ENCODE results near the gene LENEP.

The LENEP gene

DNA sequence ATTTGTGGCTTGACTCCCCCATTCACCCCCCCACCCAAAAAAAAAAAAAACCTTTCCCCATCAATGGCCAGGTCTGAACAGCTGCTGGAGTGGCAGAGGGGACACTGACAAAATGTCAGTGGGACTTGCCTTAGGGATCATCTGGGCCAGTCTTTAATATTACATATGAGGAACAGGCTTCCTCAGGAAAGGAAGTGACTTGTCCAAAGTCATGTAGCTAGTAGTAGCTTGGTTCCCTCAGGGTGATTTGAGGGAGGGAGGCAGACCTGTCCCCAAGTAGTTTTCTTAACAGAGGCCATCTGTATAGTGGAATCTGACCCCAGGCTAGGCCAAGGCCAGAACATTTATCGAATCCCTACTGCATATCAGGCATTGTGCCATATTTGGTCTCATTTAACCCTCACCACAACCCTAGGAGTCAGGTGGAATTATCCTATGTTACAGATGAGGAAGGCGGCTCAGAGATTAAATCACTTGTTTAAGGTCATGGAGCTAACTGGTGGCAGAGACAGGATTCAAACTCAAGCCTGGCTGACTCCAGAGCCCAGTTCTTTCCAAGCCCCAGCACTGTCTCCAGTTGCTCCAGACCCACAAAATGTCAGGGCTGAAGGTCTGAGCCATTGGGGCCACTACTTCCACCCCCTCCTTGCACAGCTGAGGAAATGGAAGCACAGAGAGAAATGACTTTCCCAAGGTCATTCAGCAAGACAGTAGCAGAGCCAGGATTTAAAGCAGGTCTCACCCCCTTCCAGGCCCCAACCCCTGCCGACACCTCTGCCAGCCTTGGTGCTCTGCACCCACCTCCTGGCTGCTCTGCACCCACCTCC is 19.6 kb downstream of the LENEP start:
- DNase-seq, result no peak

DNA sequence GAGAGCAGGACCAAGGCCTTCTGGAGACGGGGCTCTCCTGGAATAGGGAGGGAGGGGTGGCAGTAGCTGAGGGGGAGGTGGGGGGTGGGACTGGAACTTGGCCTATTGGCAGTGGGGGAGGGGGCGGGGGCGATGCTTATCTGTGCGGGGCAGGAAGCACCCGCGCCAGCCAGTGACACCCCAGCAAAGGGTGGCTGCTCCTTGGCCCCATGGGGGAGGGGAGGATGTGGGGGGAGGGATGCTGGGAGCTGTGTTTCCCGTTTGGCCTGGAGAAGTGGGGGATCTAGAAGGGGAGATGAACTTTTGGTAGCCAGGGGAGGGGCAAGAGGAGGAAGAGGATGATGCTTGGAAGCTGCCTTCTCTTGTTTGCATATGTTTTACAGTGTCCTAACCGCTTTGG is 20.2 kb downstream of the LENEP start:
- no peak for DNase-seq

DNA sequence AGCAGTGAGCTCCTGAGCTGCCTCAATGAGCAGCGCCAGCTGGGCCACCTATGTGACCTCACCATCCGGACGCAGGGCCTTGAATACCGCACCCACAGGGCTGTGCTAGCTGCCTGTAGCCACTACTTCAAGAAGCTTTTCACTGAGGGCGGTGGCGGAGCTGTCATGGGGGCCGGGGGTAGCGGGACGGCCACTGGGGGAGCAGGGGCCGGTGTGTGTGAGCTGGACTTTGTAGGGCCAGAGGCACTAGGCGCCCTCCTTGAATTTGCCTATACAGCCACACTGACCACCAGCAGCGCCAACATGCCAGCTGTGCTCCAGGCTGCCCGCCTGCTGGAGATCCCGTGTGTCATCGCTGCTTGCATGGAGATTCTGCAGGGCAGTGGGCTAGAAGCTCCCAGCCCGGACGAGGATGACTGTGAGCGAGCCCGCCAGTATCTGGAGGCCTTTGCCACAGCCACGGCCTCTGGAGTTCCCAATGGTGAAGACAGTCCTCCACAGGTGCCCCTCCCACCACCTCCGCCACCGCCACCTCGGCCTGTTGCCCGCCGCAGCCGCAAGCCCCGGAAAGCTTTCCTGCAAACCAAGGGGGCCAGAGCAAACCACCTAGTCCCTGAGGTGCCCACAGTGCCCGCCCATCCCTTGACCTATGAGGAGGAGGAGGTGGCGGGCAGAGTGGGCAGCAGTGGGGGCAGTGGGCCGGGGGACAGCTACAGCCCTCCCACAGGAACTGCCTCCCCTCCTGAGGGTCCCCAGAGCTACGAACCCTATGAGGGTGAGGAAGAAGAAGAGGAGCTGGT is 21.5 kb downstream of the LENEP start:
- no peak for DNase-seq

DNA sequence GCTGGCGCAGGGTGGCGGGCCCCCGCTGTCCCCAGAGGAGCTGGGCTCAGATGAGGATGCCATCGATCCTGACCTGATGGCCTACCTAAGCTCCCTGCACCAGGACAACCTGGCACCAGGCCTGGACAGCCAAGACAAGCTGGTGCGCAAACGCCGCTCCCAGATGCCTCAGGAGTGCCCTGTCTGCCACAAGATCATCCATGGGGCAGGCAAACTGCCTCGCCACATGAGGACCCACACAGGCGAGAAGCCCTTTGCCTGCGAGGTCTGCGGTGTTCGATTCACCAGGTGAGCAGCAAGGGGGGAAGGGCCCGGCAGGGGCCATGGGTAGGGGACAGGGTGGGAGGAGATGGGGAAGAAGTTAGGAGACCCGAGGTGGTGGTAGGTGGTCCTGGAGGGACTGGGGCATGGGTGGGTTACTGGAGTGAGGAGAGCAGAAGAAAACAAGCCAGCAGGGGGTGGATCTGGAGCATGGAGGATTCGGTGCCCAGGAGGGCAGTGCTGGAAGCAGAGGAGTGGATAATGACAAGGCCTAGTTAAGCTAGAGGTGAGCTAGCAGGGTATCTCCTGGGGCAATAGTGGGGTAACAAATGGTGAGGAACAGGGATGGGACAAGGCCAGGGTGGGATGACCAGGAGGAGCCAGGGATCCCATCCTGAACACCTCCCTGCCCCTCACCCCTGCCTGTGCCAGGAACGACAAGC is 22.3 kb downstream of the LENEP start:
- DNase-seq, result no peak

DNA sequence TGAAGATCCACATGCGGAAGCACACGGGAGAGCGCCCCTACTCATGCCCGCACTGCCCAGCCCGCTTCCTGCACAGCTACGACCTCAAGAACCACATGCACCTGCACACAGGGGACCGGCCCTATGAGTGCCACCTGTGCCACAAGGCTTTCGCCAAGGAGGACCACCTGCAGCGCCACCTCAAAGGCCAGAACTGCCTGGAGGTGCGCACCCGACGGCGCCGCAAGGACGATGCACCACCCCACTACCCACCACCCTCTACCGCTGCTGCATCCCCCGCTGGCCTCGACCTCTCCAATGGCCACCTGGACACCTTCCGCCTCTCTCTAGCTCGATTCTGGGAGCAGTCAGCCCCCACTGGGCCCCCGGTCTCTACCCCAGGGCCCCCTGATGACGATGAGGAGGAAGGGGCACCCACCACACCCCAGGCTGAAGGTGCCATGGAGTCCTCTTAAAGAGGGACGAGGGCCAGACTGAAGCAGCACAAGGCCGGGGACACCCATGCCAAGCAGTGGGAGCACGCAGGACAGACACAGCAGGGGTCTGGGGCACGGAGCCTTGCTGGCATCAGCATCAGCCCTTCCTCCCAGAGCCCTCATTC is 22.9 kb downstream of the LENEP start:
- DNase-seq, result no peak

DNA sequence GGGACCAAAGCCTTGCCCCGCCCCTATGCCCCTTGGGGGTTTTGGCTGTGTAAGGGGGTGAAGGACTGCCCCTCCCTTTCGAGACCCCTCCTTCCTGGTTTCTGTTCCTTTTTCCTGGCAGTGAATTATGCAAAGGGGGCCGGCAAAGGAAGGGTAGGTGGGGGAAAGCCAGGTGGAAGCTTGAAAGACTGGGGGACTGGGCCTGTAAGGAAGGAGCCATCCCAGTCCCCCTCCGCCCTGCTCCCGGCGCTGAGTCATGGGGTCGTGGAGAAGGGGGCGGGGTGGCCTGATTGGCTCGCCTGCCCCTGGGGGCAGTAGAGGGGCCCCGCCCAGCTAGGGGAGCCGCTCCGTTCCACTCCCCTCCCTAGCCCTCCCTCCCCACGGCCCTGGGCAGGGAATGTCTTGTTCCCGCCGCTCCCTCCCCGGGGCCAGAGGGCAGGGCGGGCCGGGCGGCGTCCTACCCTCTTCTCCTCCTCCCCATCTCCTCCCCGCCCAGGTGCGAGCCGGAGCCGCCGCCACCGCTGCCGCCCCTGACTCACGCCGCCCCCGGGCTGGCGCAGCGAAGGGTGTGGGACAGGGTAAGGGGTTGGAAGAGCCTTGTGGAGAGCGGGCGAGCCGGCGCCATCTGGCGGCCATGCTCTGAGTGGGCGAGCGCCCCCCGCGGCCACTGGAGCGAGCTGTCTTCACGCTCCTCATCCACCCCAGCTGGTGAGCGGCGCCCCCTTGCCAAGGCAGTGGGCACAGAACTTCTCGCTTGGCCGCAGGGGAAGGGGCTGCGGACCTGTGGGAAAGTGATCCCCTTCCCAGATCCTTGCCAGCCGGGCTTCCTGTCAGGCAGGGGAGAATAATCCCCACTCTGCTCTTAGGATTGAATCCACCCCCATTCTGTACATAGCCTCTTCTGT is 23.9 kb downstream of the LENEP start:
- DNase-seq, result peak; percentile 67

DNA sequence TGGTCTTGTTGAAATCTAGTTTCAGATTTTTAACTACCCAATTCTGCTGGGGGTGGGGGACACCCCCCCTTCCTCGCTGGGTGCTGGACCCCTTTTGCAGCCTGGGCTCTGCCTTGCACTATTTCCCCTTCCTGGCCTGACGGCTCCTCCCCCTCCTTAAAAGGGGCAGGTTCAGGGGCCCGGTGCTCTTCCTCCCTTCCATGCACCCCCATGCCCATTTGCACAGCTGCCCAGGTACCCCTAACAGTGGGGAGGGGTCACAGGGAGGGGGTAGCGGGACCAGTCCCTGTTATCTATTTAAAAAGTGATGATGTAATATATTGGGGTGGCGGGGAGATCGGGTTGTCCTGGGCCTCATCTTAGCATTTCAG is 24.5 kb downstream of the LENEP start:
- DNase-seq, result no peak

DNA sequence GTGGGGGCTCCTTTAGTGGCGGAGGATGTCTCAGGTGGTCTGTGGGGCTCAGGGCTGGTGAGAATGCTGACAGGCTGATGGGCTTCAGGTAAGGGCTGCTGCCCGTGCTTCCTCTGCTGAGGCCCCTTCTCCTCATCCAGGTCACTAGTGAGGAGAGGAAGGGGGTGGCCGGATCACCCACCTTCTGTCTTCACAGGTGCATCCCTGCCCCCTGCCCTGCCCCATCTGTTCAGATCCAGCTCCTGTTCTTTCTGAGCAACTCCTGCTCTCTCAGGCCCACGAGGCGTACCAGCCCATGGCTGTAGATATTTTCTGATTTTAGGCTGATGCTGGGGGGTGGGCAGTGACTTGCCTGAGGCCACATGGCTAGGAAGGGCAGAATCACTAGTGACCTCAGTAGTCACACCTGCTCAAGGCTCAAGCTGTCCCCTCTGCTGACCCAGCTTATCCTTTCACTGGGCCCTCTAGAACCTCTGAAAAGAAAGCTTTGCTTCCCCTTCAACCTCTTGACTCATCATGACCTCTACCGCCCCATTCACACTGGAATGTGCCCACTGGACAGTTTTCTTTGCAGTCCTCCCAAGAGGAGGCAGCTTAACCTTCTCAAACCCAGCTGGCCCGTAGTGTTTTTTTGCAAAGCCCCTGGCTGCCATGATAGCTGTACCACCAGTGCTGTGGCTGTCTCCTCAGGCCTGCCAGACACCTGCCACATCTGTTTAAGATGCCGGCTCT is 25.4 kb downstream of the LENEP start:
- DNase-seq, result no peak

DNA sequence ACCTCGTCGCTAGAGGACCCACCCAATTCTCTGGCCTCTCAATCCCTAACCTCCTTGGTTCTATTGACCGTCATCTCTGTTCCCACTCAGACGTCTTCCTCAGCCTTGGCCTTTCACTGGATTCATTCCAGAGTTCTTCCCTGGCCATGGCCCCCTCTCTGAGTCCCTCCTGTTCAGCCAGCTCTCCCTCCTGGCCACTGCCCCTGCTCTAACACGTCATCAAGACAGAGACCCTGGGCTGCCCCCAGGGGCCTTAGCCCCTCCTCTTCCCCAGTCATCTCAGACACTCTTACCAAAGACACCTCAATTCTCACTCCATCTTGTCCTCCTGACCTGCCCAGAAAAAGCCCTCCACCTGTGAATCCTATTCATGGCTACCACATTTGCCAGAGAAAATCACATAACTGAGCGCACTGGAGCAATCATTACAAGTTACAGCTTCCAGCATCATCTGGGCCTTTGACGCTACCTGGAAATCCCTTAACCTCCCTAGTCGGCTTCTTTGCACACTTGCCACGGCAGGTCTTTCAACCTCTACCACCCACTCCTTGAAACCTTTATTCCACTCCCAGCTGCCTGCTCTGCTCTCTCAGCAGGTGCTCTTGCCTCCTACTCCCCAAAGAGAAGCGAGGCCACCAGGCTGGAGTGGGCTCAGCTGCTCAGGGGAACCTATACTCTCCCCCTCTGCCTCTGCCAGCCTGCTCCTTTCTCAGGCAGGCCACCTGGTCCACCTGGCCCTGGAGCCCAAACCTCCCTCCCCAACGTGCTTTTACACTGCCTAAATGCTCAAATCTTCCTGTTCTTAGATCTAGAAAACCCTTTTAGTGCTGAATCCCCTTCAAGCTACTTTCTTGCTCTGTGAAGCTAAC is 26.2 kb downstream of the LENEP start:
- no peak for DNase-seq

DNA sequence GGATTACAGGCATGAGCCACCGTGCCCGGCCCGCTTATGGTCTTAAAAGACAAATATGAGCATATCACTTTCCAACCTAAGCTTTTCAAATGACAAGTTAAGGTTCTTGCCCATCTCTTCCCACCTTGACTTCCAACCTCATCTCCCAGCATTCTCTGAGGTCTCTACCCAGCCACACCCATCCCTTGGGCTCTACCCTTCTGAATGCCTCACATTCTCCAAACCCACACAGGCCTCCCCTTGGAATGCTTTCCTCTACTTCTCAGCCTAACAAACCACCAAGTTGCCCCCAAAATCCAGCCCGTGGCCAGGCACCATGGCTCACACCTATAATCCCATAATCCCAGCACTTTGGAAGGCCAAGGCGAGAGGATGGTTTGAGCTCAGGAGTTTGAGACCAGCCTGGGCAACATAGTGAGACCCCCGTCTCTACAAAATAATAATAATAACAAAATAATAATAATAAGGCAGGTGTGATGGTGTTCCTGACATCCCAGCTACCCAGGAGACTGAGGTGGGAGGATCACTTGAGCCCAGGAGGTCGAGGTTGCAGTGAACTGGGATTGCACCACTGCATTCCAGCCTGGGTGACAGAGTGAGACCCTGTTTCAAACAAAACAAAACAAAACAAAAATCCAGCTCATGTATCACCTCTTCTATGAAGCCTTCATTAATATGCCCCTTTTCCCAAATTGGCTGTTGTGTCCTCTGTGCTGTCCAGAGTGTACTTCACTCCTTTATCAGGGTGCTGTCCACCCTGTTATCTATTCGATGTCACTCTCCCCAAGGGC is 28.9 kb downstream of the LENEP start:
- DNase-seq, result no peak

DNA sequence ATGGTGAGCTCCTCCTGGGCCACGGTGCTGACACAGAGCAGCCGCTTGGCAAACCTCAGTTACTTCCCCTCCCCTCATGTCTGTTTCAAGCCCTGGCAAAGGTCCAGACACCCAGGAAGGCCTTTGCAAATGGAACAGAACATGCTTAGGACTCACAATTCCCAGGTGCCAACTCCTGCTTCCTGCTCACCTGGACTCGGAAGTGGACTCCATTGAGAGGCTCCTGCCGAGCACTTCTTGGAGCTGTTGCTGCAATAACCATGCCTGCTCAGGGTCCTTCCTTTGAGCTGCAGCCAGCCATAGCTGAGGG is 29.5 kb downstream of the LENEP start:
- DNase-seq, result peak; percentile 78

DNA sequence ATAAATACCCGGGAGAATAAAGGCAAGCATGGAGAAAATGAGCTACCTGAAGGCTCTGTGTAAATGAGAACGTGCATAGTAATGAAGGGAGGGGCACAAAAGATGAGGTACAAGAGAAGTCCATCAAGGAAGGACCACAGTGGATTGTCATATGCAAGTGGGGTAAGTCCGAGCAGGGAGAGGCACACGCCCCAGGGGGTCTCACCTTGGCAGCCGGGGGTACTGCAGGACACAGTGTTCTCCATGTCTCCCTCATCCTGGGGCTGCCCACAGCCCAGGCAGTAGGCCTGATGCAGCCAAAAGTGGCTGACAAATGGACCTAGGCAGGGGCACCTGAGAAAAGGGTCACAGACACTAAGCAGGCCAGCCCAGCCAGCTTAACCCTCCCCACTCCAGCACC is 30.2 kb downstream of the LENEP start:
- no peak for DNase-seq

DNA sequence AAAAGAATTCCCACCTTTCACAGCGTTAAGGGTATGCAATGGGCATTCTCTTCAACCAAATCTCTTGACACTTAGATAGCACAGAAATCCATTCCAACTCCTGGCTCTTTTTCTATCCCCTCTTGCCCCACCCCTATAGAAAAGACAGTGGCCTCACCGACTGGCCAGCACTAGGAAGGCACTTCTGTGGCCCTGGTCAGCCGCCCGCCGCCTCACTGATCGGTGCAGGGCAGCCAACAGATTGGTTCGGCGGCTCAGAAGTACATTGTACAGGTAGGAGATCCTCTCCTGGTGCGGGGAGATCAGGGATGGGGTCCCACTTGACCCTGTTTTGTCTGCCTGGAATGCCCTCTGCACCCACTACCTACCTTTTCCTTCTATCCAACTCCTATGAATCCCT is 30.9 kb downstream of the LENEP start:
- DNase-seq, result no peak

DNA sequence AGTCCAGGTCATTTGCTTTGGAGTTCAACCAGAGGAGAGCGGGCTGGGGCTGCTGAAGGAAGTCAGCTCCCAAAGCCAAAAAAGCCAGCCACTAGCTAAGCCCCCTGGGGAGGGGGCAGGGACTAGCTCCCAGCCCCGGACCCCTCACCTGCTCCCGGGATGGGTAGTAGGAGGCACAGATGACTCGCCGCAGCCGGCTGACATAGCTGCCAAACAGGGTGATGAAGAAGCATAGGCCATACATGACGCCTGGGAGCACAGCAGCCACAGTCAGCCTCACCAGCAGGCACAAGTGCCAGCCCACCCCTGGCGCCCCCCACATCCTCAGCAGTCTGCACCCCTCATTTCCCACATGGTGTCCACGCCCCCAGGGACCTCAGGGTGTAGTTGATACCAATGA is 32.8 kb downstream of the LENEP start:
- no peak for DNase-seq

DNA sequence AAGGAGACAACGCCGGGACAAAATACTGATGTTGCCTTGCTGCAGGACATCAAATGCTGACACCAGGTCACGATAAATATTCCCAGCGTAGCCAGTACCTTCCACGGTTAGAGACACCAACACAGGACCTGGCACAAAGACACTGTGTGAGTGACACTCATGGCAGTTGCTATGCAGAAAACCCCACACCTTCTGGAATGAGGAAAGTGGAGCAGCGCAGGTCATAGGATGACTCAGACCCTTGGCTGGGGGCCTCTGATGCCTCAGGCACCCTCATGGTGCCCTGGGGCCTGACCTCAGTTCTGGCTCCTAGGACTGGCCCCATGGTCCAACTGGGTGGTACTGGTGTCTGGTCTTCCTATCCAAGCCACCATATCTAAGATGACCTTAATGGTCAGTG is 33.2 kb downstream of the LENEP start:
- no peak for DNase-seq

DNA sequence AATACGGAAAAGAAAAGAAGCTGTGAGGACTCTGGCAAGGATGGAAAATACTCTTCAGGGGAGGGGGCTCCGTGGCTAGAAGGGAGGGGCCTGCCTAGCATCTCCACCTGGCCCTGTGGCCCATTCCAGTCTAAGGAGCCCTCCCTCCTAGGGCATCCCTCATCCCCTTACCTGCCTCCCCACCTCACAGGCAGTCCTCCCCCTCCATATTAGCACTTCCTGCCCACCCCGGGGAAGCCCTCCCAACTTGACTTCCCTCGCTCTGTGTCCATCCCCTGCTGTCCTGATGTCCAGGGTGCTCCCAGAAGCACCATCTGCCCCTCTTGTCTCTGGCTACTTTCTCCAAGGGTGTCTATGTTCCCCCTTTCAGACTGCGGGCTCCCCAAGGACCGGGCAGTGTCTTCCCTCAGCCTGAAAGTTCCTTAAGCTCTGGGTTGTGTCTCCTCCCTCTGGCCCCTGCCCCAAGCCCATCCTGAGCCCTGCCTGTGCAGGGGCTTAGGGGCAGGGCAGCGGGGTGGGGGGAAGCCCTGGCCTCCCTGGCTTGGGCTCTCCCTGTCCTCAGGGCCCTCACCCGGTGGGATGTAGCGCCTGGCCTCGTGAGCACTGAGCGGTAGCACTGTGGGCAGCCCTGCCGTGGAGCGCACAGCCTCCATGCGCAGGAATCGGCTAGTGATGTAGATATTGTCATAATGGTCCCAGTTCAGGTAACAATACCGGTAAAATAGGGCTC is 36.3 kb downstream of the LENEP start:
- DNase-seq, result no peak

DNA sequence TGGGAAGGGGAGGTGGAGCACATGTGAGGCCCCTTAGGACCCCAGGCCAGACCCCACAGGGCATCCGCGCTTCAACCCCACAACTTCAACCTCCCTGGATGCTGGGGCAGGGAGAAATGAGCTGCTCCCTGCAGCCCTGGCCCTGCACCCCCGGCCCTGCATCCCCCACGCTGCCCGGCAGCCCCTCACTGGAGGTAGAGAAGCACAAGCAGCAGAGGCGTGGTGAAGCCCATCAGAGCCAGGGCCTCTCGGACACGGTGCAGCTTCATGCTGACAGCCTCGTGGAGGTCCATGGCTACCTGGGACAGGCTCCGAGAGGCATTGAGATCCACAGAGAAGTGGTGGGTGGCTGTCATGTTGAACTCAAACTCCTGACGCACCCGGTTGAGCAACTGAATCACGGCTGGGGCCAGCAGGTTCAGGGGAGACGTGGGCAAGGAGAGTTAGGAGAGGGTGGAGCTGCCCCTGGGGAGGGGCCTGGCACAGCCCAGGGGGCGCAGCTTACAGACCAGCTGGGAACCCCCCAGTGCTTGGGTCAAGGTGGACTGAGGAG is 36.9 kb downstream of the LENEP start:
- DNase-seq, result no peak

DNA sequence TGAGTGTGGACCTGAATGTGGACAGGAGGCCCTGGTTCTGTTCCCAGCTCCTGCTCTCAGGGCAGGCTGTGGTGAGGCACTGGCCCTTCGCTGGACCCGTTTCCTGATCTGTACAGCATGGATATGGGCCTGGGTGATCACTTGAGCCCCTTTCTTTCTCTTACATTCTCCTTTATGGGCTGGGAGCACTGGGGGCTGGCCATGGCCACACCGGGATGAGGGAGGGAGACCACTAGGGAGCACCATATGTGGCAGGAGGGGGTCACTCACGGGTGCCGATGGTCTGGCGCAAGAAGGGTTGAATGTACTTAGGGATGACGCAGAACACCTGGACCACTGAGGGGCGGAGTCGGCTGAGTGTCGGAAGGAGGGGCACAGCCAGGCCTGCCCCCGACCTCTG is 37.5 kb downstream of the LENEP start:
- no peak for DNase-seq

DNA sequence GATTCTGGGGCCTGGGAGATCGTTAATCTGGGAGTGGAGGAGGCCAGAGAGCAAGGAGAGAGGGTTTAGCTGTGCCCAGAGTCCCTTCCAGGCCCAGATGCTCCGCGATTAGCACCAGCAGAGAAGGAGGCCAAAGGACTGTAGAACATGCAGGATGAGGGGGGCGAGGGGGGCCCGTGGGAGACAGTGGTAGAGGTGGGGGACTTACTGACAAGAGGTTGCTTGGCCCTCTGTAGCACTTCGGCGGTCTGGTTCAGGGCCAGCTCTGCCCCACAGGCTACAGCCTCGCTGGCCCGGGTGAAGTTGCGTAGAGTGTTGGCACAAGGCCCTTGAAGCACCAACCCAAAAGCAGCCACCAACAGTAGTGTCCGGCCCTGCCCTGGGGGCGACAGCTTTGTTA is 39.5 kb downstream of the LENEP start:
- no peak for DNase-seq
